Heart right ventricle (tissue), 16 donors: ENCODE data around the gene ABL1. TPM values are rescaled to one million over a fixed set of nuclear protein-coding genes. Genes with fewer than 3 reads are reported as not detected.

Experiments
- ATAC-seq, 8 donors: fragments of 200-7000 bp; cut with Tn5 transposase; one replicate each; pipeline ENCODE4 v1.9.1; 2020; ENCODE audit warnings: mild to moderate bottlenecking in 8 of 8, moderate library complexity in 8 of 8, moderate number of reproducible peaks in 1 of 8
- DNase-seq, 2 donors: peaks; one replicate each; pipeline ENCODE4 v3.0.0-alpha.2; 2020
- H3K27ac ChIP-seq, 10 donors: fragments of 200-600 bp; sonication (generic) in 2 of 10; one replicate each; pipeline versions ENCODE4 v1.5.0 to v1.8.0; 2020 to 2022; ENCODE audit warnings: mild to moderate bottlenecking in 3 of 10
- H3K27me3 ChIP-seq, 7 donors: fragments of 200-600 bp; one replicate each; pipeline ENCODE4 v1.8.0; 2021 to 2022; ENCODE audit warnings: mild to moderate bottlenecking in 2 of 7
- H3K36me3 ChIP-seq, 9 donors: fragments of 200-600 bp; sonication (generic) in 1 of 9; one replicate each; pipeline versions ENCODE4 v1.5.0 to v1.8.0; 2020 to 2022; ENCODE audit warnings: mild to moderate bottlenecking in 2 of 9
- H3K4me1 ChIP-seq, 9 donors: fragments of 200-600 bp; sonication (generic) in 1 of 9; one replicate each; pipeline versions ENCODE4 v1.5.0 to v1.8.0; 2020 to 2022; ENCODE audit warnings: mild to moderate bottlenecking in 4 of 9
- H3K4me3 ChIP-seq, 10 donors: fragments of 200-600 bp; sonication (generic) in 2 of 10; one replicate each; pipeline versions ENCODE4 v1.5.0 to v1.8.0; 2020 to 2022; ENCODE audit warnings: mild to moderate bottlenecking in 7 of 10, moderate library complexity in 2 of 10
- H3K9me3 ChIP-seq, 11 donors: fragments of 200-600 bp in 10 of 11; sonication (generic) in 2 of 11; one replicate each; pipeline versions ENCODE4 v1.5.0 to v1.8.0; 2013 to 2022; ENCODE audit warnings: mild to moderate bottlenecking in 2 of 11, control low read depth in 1 of 11, moderate library complexity in 1 of 11
- WGBS, 2 donors: extraction: QIAGEN DNeasy Blood & Tissue Kit; methylation state at CpG; one replicate each; pipeline ENCODE4 v1.1.7; 2013; ENCODE audit warnings: inconsistent platforms in 1 of 2; 5-methylcytosine and 5-hydroxymethylcytosine counted together
- intact Hi-C, 10 donors: fragments of 100-400 bp; cut with DNase I; formaldehyde crosslinking; loops; one replicate each; pipeline versions ENCODE4 v1.11.1 to v1.14.2; 2022
- polyA plus RNA-seq, 2 donors: library from polyadenylated mRNA; stranded (reverse); fragments of 200-250 nt; gene quantifications; one replicate each; pipeline ENCODE4 v1.2.3, GENCODE V29; 2013
- total RNA-seq, 10 donors: library from RNA; stranded (reverse); fragmentation: NEBNext Ultra II Directional in 3 of 10; extraction: Animal tissue kit (Norgen Biotek cat#: 25700) in 3 of 10; gene quantifications; one replicate each; pipeline versions ENCODE4 v1.2.1 to v1.2.4, GENCODE V29; 2021 to 2023
- TF ChIP-seq, protein P1 (sequence below), 9 donors: fragments of 200-600 bp; sonication (generic) in 2 of 9; IDR thresholded peaks; one replicate each; pipeline versions ENCODE4 v1.5.0 to v1.8.0; 2021 to 2022; ENCODE audit warnings: antibody characterized with exemption in 9 of 9, mild to moderate bottlenecking in 5 of 9, moderate library complexity in 1 of 9
- donor health status: Arrhythmogenic right ventricular cardiomyopathy.
- donor health status: ischemic (EF 13 %, LVEDD 7.1; RV severe dilation, severe dysfunction).
- donor health status: healthy with polysubstance abuse.
- donor health status: DM: no; HTN: yes; CAD: no.
- donor health status: DM: no; HTN: no; CAD: no.
- donor health status: ischemic (EF 25% LVEDD 6.9; RV normal size, moderate dysfunction).
- donor health status: ischemic (EF 25% LVEDD 5.7; RV mildly dilated, moderate dysfunction).
- donor health status: healthy.
- donor health status: DM: yes; HTN: yes; CAD: no.
- donor health status: Ischemic cardiomyopathy.
- donor health status: ischemic (EF 35%, LVEDD 5.7; RV mildly dilated, moderate dysfunction).
- donor health status: nonischemic (EF 11% LVEDD 7.7; RV severe dilation, severe dysfunction).
- donor health status: DM: yes; HTN: yes; CAD: no.
- donor health status: PGD.
- donor health status: ischemic (EF 29% LVEDD 5.4; RV normal size, mild dysfunction).
- donor health status: nonischemic (EF 23%, LVEDD 6.1; RV moderate dilation, normal function).

ABL1 gene
- total and polyA plus RNA-seq, 12 donors: 16.2 to 48.8 (median 33.3) TPM

DNA sequence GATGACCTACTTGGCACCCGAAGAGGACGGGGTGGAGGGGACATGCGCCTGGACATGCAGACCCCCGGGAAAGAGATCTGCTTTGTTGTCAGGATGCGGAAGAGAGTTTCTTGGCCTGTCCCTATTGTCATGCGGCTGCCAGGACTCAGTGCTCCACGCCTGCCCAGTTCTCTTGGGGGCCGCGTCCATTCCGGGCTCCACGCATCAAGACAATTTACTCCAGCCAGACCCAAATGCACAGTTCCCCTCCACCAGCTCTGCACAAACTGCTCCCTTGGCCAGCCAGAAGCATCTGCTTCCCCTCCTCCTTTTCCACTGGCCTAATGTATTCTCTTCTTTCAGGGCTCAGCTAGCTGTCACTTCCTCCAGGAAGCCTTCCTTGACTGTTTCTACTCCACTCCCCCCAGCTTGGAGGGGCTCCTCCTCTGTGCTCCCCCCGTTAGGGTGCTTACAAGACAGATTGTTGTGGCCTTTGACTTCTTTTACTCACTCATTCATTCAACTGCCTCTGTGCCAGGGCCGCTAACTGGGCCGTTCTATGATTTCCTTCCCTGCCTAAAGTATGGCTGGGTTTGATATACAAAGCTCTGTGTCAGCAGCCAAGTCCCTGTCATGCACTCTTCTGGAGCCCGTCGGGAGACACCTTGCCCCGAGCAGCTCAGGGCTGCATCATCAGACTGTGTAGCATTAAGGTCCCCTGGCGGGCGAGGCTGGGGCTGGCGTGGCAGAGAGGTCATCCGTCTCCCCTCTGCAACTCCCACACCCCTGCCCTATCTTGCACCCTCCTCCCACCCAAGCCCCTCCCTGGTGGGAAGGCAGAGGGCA, 97.4 kb downstream of the ABL1 start:
- Histone ChIP-seq H3K4me1 (peaks cover 0 to 47% (median 14%) of the 10 kb centered on the region in 9 donors), H3K9me3 (no peaks in the 10 kb centered on the region), H3K36me3 (no peaks in the 10 kb centered on the region), H3K4me3 (peak overlapping the region in 3 of 10 donors; percentile 12 to 19 (median 15)), H3K27ac (peak overlapping the region; percentile 43 to 83 (median 76)), H3K27me3 (peaks cover 12 to 68% (median 51%) of the 10 kb centered on the region in 7 donors)
- DNase-seq: peak; percentile 74 to 79
- ATAC-seq: peak; percentile 90 to 97 (median 91)
- TF ChIP-seq, protein P1, sequence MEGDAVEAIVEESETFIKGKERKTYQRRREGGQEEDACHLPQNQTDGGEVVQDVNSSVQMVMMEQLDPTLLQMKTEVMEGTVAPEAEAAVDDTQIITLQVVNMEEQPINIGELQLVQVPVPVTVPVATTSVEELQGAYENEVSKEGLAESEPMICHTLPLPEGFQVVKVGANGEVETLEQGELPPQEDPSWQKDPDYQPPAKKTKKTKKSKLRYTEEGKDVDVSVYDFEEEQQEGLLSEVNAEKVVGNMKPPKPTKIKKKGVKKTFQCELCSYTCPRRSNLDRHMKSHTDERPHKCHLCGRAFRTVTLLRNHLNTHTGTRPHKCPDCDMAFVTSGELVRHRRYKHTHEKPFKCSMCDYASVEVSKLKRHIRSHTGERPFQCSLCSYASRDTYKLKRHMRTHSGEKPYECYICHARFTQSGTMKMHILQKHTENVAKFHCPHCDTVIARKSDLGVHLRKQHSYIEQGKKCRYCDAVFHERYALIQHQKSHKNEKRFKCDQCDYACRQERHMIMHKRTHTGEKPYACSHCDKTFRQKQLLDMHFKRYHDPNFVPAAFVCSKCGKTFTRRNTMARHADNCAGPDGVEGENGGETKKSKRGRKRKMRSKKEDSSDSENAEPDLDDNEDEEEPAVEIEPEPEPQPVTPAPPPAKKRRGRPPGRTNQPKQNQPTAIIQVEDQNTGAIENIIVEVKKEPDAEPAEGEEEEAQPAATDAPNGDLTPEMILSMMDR (IDR thresholded peaks at IDR 0.05): peak in 8 of 9 donors; percentile 24 to 61 (median 38)
- 31 to 34% methylated on average over 21 of the region's 21 CpGs for WGBS, 2 donors
- intact Hi-C loops: loop anchor here in 8 of 10 donors (1.0 to 10.0 kb wide), 5 partner anchors 60 to 168 kb away; no protein-coding TSS in a partner anchor

DNA sequence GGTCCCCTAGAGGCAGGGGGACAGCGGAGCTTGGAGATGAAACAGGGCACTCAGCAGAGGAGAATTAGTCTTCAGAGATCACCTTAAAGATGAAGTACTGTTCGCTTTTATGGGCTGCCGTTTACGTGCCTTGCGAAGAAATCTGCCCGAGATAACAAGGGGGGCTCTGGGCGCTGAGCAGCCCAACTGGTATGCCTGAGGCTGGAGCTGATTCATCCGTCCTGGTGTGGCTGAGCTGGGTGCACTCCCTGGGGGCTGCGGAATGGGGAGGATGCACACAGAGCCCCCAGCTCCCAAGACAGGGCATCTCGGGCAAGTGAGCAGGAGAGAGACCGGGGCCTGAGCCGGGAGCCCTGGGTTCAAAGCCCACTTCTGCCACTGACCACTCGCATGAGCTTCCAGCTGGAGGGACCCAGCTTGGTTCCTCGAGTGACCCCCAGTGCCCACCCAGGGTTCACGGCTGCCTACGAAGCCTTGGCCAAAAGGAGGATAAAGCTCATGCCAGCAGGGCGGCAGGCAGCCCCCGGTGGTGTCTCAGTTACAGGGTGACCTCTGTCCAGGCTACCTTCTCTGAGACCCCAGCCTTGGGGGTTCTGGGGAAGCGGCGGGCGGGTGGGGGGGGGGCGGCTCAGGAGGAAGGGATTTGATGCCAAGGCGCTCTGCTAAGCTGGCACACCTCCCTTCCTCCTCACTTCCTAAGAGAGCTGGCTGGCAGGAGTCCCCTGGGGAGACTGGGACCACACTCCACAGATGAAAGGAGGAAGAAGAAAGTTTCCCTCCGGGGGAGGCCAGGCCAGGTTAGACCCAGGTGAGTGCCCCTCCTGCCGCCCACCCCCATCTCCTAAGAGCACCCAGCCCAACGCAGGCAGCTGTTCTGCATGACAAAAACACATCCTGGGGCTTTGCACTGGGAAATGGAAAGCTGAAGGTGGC, 98.3 kb downstream of the ABL1 start:
- TF ChIP-seq, protein P1 (IDR thresholded peaks at IDR 0.05): no peak
- H3K4me3 ChIP-seq: peak overlapping the region in 3 of 10 donors; percentile 12 to 19 (median 15)
- H3K36me3 ChIP-seq: no peaks in the 10 kb centered on the region
- peaks cover 20 to 77% (median 60%) of the 10 kb centered on the region in 7 donors for H3K27me3 ChIP-seq
- H3K9me3 ChIP-seq: no peaks in the 10 kb centered on the region
- peak overlapping the region; percentile 43 to 83 (median 76) for H3K27ac ChIP-seq
- intact Hi-C loops: loop anchor here in 7 of 10 donors (2.0 to 10.0 kb wide), 4 partner anchors 61 to 169 kb away; no protein-coding TSS in a partner anchor
- ATAC-seq (peak in 7 of 8 donors; percentile 10 to 51 (median 40)), DNase-seq (no peak)
- WGBS, 2 donors: 17 to 19% methylated on average over 26 of the region's 26 CpGs
- H3K4me1 ChIP-seq: peaks cover 4 to 50% (median 15%) of the 10 kb centered on the region in 9 donors

DNA sequence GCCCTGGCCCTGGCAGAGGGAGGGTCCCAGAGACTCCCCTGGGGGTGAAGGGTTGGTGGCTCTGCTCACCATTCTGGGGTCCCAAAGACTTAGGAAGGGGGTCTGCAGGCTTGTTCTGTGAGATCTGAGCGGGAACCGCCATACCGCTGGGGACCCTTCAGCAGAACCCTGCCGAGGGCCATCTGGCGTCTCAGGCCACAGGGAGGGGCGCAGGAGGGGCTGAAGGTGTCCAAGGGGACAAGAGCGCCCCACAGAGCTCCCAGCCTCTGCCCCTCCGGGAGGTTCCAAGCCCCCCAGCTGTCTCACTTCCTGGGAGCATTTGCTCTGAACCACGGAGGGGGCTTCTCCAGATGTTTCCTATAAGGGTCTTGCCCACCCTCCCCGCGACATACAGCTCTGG, 99.2 kb downstream of the ABL1 start:
- Histone ChIP-seq H3K9me3 (no peaks in the 10 kb centered on the region), H3K4me3 (no peak overlapping the region), H3K4me1 (peaks cover 9 to 49% (median 20%) of the 10 kb centered on the region in 9 donors), H3K27ac (no peak overlapping the region), H3K36me3 (no peaks in the 10 kb centered on the region), H3K27me3 (peaks cover 25 to 84% (median 69%) of the 10 kb centered on the region in 7 donors)
- ATAC-seq (no peak), DNase-seq (no peak)
- intact Hi-C loops: loop anchor here in 3 of 10 donors (5.0 to 10.0 kb wide), 2 partner anchors 62 to 169 kb away; no protein-coding TSS in a partner anchor
- TF ChIP-seq, protein P1 (IDR thresholded peaks at IDR 0.05): no peak
- WGBS, 2 donors: 73 to 85% methylated on average over 11 of the region's 11 CpGs
